ENCODE data around the gene SPATS2.
"Not testable (repeated sequence)": the region's sequence is repeated elsewhere in the genome, so short reads cannot be mapped to it uniquely, and the experiment has no call there.

SPATS2 gene

GRCh38 chr12:49518914-49519573 lies 151.8 kb downstream of the SPATS2 start:
- DNase-seq (ENCODE audit: low spot score) = no peak

GRCh38 chr12:49519574-49519936 lies 152.3 kb downstream of the SPATS2 start:
- no peak for DNase-seq (ENCODE audit: low spot score)

DNA sequence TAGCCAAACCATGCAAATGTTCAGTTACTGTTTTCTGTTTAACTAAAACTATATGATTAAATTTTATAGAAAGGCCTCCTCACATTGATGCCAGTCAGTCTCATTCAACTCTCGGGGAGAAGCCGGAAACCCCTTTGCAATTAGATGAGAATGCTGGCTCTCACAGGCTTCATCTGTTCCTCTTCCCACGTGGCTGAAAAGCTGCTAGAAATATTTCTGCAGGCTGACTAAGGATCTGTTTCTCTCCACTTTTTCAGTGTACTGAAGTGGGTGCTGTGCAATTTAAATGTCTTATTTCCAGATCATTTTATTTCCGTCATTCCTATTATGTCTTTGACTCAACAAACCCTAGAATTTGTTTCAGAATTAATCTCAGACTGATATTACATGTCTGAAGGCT lies 154.1 kb downstream of the SPATS2 start:
- DNase-seq (ENCODE audit: low spot score) = no peak

DNA sequence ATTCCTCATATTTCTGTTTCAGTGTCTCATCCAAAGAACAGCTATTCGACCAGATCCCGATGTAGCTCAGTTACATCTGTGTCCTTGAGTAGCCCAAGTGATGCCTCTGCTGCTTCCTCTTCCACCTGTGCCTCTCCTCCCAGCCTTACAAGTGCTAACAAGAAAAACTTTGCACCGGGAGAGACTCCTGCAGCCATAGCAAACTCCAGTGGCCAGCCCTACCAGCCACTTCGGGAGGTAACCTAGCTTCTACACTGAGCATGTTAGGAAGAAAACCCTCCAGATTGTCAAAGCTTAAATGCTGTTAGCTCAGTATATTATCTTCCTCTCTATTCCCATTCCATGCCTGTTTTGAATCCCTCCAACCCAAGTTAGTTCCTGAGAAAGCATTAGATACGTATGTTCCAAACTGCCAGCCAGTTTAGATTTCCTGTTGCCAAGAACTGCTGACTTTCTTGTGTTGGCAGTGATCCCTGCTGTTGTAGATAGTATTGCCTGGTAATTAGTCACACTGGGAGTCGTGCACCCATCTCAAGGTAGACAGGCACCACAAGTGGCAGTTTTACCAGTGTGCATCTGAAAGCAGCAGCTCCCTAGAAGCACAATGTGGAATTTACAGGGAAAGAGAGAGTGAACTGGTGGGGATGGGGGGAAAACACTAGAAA lies 157.5 kb downstream of the SPATS2 start:
- no peak for DNase-seq (ENCODE audit: low spot score)

DNA sequence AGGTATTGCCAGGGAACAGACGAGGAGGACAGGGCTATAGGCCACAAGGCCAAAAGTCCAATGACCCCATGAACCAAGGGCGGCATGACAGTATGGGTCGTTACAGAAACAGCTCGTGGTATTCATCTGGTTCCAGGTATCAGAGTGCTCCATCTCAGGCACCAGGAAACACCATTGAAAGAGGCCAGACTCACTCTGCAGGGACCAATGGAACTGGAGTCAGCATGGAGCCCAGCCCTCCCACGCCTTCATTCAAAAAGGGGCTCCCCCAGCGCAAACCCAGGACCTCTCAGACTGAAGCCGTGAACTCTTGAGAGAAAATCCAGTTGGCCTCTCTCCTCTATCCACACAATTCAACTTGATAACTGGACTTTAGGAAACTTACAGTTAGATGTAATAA lies 158.7 kb downstream of the SPATS2 start:
- no peak for DNase-seq (ENCODE audit: low spot score)

DNA sequence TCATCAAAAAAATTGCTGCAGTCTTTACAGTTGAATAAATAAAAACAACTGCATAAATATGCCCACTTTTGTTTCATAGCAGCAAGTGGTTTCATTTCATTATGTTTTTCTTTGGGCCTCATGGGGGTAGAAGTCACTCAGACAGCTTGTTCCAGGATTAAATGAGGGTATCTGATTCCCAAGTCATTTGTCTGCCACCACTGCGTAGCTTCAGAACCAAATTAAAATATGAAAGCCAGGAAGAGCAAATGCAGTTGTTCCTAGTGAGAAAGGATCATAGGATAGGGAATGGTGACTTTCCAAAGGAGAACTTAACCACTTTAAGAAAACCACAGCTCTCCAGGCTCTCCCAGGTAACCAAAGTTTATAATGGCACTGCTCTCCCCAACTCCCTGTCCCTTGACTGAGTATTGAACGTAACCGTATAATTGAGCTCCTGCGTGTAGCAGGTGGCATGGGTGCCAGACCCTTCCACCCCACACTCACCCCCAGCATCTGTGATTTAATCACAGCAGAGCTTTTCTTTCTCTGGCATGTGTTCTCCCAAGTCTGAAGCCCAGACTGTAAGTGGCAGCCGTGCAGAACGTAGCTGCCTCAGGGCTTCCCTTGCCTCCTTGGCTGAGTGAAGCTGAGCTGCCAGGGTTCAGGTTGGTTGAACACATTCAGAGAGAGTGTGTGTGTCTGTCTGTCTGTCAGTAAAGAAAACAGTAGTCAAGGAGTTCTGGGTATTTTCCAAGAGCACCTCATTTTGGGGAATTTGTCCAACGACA lies 160.3 kb downstream of the SPATS2 start:
- no peak for DNase-seq (ENCODE audit: low spot score)

- DNase-seq (ENCODE audit: low spot score) = no peak
These were observed 162.2 kb downstream of the SPATS2 start for GRCh38 chr12:49529414-49529813.

DNA sequence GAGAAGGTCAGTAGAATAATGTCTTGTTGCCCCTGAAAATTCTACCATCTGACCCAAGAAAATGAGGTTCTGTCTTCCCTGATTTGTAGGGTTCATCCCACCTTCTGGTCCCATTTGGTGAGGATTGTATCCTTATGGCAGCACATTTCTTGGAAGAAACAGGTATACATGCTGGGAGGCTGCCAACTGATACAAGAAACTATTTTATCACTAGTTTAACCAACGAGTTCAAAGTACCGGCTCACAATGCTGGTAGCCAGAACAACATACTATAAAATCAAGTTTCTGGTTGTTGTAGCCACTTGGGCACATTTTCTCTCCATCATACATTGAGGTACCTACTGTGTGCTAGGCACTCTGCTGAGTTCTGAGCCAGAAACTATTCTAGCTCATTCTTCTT lies 164.5 kb downstream of the SPATS2 start:
- DNase-seq (ENCODE audit: low spot score) = no peak

DNA sequence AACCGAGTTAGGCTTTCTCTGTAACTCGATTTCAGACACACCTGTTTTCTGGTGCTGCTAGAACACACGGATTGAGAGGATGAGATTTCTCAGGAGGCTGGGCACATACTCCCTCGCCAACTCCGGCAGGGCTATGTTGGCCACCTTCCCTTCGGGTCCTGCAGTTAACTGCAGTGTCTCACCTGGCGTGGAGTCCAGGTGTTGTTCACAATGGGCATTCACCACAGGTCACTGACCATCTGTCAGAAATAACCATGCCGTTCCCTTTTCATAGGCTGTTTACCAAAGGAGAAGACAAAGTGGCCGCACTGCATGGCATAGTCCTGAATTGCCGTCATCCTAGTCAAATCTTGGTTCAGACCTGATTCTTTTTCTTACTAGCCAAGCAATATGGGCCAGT lies 166.1 kb downstream of the SPATS2 start:
- no peak for DNase-seq (ENCODE audit: low spot score)

DNA sequence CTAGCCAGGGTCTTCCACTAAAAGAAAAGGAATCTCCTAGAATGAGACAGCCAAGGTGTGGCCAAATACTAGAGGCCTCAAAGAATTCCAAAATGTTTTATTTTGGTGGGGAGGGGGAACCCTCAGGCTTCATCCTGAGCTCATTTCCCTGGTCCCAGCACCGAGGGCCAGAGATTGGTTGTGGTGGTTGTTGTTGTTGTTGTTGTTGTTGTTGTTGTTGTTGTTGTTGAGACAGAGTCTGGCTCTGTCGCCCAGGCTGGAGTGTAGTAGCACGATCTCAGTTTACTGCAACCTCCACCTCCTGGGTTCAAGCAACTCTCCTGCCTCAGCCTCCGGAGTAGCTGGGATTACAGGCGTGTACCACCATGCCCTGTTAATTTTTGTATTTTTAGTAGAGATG lies 166.9 kb downstream of the SPATS2 start:
- not testable (repeated sequence) for DNase-seq (ENCODE audit: low spot score)

DNA sequence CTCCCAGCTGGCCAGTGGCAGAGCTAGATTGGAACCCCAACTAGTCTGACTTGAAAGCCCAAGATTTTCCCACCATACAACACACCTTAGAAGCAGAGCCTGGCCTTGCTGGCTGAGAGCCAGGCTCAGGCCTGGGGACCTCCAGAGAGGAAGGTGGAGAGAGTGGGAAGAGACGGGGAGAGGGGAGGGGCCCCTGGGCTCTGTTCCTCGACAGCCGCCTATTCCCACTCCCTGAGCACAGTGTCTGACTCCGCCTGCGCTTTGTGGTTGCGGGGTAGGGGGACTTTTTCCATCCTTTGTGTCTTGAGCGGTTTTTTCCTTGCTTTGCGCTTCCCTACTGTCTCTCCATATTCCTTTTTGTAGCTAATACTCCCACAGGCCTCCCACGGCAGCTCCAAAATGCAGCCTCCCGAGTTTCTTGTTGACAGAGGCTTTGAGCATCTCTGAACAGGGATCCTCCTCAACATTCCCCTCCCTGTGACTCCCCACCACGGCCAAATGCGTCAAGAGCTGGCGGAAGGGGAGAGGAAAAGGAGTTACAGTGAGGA lies 167.5 kb downstream of the SPATS2 start:
- DNase-seq (ENCODE audit: low spot score) = no peak

- no peak for DNase-seq (ENCODE audit: low spot score)
These were observed 168.8 kb downstream of the SPATS2 start for GRCh38 chr12:49535921-49536525.

- no peak for DNase-seq (ENCODE audit: low spot score)
These were observed 169.3 kb downstream of the SPATS2 start for GRCh38 chr12:49536526-49537071.

DNA sequence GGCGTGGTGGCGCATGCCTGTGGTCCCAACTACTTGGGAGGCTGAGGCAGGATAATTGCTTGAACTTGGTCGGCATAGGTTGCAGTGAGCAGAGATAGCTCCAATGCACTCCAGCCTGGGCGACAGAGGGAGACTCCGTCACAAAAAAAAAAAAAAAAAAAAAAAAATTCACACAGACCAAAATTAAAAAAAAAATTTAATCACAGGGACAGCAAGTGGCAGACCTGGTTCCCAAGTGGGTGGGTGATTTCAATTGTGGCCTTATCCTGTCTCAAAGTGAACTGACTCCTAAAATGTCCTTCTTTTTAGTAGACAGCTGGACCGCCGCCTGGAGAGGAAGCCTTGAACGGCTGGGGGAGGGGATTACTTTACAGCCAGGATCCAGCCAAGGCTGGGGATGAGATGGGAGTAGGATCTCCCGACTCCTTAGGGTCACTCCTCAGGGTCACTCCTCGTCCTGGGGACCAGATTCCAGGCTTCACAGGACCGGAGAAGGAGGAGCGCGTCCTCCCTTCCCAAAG lies 170.0 kb downstream of the SPATS2 start:
- DNase-seq (ENCODE audit: low spot score) = no peak

DNA sequence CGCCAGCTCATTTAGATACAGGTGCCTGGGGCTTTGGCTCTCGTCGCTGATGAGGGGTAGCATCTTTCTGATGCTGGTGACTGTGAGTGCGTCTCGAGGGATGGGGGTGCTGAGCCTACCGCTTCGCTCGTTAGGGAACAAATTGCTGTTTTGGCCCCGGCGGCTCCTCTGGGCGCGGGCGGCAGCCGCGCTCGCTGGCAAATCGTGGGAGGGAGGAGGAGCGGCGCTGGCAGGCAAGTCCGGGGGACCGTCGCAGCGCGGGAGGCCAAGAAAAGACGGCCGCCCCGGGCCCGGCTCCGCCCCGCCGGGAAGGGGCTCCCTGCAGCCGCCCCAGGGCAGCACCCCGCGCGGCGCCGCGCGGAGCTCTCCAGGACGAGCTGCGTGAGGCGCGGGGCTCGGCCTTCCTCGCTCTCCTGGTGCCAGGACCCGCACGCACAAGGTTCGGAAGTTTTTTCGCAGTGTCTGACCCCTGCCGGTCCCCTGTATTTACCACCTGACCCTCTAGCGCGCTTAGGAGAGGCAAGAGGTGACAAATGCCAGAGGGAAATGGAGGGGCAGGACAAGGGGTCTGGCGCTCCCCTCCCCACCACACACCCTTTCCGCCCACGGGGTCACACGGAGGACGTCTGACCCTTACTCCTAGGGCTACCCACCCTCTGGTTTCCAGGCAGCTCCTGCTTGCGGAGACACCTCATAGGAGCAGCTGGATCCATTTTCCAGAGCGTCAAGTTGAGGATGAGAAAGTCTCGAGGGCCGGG lies 170.7 kb downstream of the SPATS2 start:
- no peak for DNase-seq (ENCODE audit: low spot score)

GRCh38 chr12:49538510-49539403 lies 171.5 kb downstream of the SPATS2 start, which contains the start of gene KCNH3:
Gene KCNH3 (plus strand): TSS chr12:49539030. CDS start chr12:49539417, 387 bp downstream.
- DNase-seq (ENCODE audit: low spot score) = peak; percentile 76

DNA sequence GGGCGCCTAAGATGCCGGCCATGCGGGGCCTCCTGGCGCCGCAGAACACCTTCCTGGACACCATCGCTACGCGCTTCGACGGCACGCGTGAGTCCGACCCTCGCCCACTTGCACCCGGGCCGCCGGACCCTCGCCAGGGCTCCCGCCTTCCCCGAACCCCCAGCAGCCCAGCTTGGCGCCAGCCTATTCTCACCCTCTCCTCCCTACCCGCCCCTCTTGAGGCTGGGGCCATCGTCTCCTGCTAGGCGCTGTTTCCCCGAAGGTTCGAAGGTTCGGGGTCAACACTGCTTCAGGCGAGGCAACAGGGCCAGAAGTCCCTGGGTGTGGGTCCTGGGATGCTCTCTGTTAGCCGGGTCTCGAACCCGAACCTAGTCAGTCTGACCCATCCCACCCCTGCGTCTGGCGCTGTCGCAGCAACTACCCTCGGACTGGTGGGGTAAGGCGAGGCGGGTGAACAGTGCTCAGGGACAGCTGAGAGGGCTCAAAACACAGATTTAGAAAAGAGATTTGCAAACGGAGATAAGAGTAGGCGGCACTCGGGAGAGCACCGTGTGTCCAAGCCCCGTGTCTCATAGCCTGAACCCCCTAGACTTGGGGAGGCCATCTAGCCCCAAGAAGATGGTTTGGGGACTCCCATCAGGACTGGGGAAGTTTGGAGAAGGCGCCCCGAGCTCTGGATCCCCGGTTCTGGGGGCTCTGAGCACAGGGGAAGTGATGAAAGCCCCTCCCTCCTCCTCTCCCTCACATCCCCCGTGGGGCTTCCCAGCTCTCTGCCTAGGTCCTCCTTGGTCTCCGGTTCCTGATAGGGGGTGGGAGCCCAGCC lies 172.4 kb downstream of the SPATS2 start:
- no peak for DNase-seq (ENCODE audit: low spot score)

GRCh38 chr12:49540229-49541139 lies 173.2 kb downstream of the SPATS2 start:
- DNase-seq (ENCODE audit: low spot score) = no peak

Measured in hematopoietic multipotent progenitor cell treated with erythropoietin and hydrocortisone succinate and interleukin-3 and kit ligand, for 15 days (in vitro differentiated cells).